Osteoblast (primary cell): Measurements from ENCODE around the gene GNAI3. TPM values are rescaled to one million over a fixed set of nuclear protein-coding genes. Genes with fewer than 3 reads are reported as not detected.

Source experiments
- DNase-seq: peaks from one replicate; pipeline ENCODE4 v3.0.0; 2011; ENCODE audit warnings: low spot score, mixed read lengths; ENCODE audit not compliant: insufficient read length; ENCODE audit errors: missing footprints
- H2AFZ ChIP-seq: 2 replicates; pipeline ENCODE4 v1.6.0; 2011; ENCODE audit warnings: mild to moderate bottlenecking, low read length
- H3K27ac ChIP-seq: 2 replicates; pipeline ENCODE4 v1.5.1; 2011; ENCODE audit warnings: mild to moderate bottlenecking, low read depth, low read length, moderate library complexity
- H3K27me3 ChIP-seq: 2 replicates; pipeline ENCODE4 v1.6.0; 2012; ENCODE audit warnings: mild to moderate bottlenecking, control low read depth, inconsistent platforms, low read length, moderate library complexity; ENCODE audit not compliant: insufficient read depth
- H3K36me3 ChIP-seq: 2 replicates; pipeline ENCODE4 v1.5.1; 2011; ENCODE audit warnings: mild to moderate bottlenecking, low read length, control low read depth, moderate library complexity; ENCODE audit not compliant: insufficient read depth
- H3K4me1 ChIP-seq: 2 replicates; pipeline ENCODE4 v1.5.1; 2011; ENCODE audit warnings: mild to moderate bottlenecking, low read length, control low read depth, moderate library complexity; ENCODE audit not compliant: insufficient read depth
- H3K4me2 ChIP-seq: 2 replicates; pipeline ENCODE4 v1.6.0; 2011; ENCODE audit warnings: mild to moderate bottlenecking, low read length; ENCODE audit not compliant: insufficient read depth
- H3K4me3 ChIP-seq: fragments of 200-600 bp; sonication (generic); 3 replicates; pipeline ENCODE4 v1.5.1; 2012; ENCODE audit warnings: mild to moderate bottlenecking, low read length, inconsistent platforms; ENCODE audit not compliant: insufficient read depth
- H3K79me2 ChIP-seq: 2 replicates; pipeline ENCODE4 v1.6.0; 2012; ENCODE audit warnings: mild to moderate bottlenecking, low read length, control low read depth, inconsistent platforms; ENCODE audit not compliant: insufficient read depth
- H3K9me3 ChIP-seq: 2 replicates; pipeline ENCODE4 v1.5.1; 2011; ENCODE audit warnings: low read depth, low read length, control low read depth
- H4K20me1 ChIP-seq: 2 replicates; pipeline ENCODE4 v1.6.0; 2012; ENCODE audit warnings: mild to moderate bottlenecking, low read length, control low read depth; ENCODE audit not compliant: insufficient read depth
- total RNA-seq: library from RNA; depleted of rRNA; stranded (reverse); fragments of >200 nt; gene quantifications from 2 replicates; pipeline ENCODE4 v1.2.3, GENCODE V29; 2012
- TF ChIP-seq, protein P1 (sequence below): IDR thresholded peaks from 2 replicates; pipeline ENCODE4 v1.5.1; 2011; ENCODE audit warnings: mild to moderate bottlenecking, low read depth, low read length, moderate library complexity; ENCODE audit errors: extremely low read depth

GNAI3 gene
- total RNA-seq, 1 donor = 14.1 TPM

GRCh38 chr1:109644670-109645069, 96.3 kb downstream of the GNAI3 start:
- no peak overlapping the region for H2AFZ ChIP-seq
- H3K4me1 ChIP-seq = peaks cover 4% of the 10 kb centered on the region
- no peaks in the 10 kb centered on the region for H4K20me1 ChIP-seq
- H3K36me3 ChIP-seq = no peaks in the 10 kb centered on the region
- H3K4me2 ChIP-seq = no peak overlapping the region
- DNase-seq = no peak
- TF ChIP-seq, protein P1, sequence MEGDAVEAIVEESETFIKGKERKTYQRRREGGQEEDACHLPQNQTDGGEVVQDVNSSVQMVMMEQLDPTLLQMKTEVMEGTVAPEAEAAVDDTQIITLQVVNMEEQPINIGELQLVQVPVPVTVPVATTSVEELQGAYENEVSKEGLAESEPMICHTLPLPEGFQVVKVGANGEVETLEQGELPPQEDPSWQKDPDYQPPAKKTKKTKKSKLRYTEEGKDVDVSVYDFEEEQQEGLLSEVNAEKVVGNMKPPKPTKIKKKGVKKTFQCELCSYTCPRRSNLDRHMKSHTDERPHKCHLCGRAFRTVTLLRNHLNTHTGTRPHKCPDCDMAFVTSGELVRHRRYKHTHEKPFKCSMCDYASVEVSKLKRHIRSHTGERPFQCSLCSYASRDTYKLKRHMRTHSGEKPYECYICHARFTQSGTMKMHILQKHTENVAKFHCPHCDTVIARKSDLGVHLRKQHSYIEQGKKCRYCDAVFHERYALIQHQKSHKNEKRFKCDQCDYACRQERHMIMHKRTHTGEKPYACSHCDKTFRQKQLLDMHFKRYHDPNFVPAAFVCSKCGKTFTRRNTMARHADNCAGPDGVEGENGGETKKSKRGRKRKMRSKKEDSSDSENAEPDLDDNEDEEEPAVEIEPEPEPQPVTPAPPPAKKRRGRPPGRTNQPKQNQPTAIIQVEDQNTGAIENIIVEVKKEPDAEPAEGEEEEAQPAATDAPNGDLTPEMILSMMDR = no peak
- H3K79me2 ChIP-seq = no peaks in the 10 kb centered on the region
- H3K27me3 ChIP-seq = no peaks in the 10 kb centered on the region
- H3K9me3 ChIP-seq = no peaks in the 10 kb centered on the region
- no peak overlapping the region for H3K4me3 ChIP-seq
- H3K27ac ChIP-seq = no peak overlapping the region

DNA sequence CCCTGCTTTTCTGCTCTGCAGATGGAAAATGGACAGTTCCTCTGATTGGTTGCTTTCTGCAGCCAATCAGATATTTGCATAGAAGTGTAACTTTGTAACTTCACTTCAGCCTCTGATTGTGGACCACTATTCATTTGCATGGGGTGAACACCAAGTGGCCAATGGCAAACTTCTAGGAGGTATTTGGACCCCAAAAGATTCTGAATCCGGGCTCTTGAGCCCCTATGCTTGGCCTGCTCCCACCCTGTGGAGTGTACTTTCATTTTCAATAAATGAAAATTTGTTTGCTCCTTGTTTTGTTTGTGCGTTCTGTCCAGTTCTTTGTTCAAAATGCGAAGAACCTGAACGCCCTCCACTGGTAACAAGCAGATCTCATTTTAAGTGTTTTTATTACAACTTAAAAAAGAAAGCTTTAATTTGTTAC, 101.1 kb downstream of the GNAI3 start:
- Histone ChIP-seq H3K27me3 (peaks cover 18% of the 10 kb centered on the region), H4K20me1 (no peaks in the 10 kb centered on the region), H3K4me1 (peaks cover 13% of the 10 kb centered on the region), H2AFZ (peak overlapping the region; percentile 37), H3K36me3 (no peaks in the 10 kb centered on the region), H3K79me2 (no peaks in the 10 kb centered on the region), H3K27ac (no peak overlapping the region), H3K4me3 (peak overlapping the region; percentile 56), H3K9me3 (no peaks in the 10 kb centered on the region), H3K4me2 (peak overlapping the region; percentile 72)
- no peak for DNase-seq
- TF ChIP-seq, protein P1 = peak; percentile 40

DNA sequence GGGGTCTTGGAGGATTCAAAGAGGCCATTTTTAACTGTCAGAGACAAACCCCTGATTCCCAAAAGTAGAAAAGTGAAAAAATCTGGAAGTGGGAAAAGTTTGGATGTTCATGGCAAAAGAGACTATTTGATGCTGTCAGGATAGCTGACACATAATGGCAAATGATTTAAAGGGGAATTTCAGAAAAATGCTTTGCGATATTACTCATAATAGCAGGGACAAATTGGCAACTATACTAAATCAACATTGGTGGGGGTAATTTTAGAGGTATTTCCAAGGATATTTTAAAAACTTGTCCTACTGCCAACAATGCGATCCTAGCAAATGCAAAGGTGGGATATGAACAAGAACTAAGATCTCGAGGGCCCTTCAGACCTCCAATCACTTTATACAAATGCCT, 102.2 kb downstream of the GNAI3 start:
- no peak for DNase-seq
- Histone ChIP-seq H2AFZ (no peak overlapping the region), H3K79me2 (no peaks in the 10 kb centered on the region), H4K20me1 (no peaks in the 10 kb centered on the region), H3K9me3 (no peaks in the 10 kb centered on the region), H3K36me3 (no peaks in the 10 kb centered on the region), H3K27ac (no peak overlapping the region), H3K4me2 (peak overlapping the region; percentile 43), H3K27me3 (peaks cover 18% of the 10 kb centered on the region), H3K4me1 (peaks cover 20% of the 10 kb centered on the region), H3K4me3 (no peak overlapping the region)
- TF ChIP-seq, protein P1 = no peak

DNA sequence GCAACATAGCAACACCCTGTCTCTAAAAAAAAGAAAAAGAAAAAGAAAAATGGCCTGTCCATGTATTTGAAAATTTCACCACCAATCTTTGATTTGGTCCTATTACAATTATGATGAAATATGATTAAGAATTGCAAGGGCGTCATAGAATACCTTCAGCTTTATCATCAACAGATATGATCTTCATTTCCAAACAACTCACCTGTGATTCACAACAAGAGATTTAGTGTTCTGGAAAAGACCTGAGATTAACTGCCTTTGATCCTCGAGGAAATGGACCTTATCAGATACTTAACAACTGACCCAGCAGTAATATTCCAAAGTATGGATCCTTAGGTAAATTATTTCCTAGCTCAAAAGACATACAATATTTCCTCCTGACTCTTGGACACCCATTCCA, 104.0 kb downstream of the GNAI3 start:
- H3K36me3 ChIP-seq = no peaks in the 10 kb centered on the region
- peaks cover 18% of the 10 kb centered on the region for H3K27me3 ChIP-seq
- H3K9me3 ChIP-seq = no peaks in the 10 kb centered on the region
- TF ChIP-seq, protein P1 = no peak
- no peak overlapping the region for H3K4me2 ChIP-seq
- DNase-seq = no peak
- peaks cover 21% of the 10 kb centered on the region for H3K4me1 ChIP-seq
- no peaks in the 10 kb centered on the region for H3K79me2 ChIP-seq
- no peaks in the 10 kb centered on the region for H4K20me1 ChIP-seq
- no peak overlapping the region for H3K27ac ChIP-seq
- no peak overlapping the region for H3K4me3 ChIP-seq
- no peak overlapping the region for H2AFZ ChIP-seq
